ENCODE data around the gene RBM25. TPM values are rescaled to one million over a fixed set of nuclear protein-coding genes. Genes with fewer than 3 reads are reported as not detected.
"Not testable (repeated sequence)": the region's sequence is repeated elsewhere in the genome, so short reads cannot be mapped to it uniquely, and the experiment has no call there.

RBM25 gene
- 10 to 100 TPM; 89.5 to 95.1 TPM for total RNA-seq

- Mint-ChIP-seq H3K9me3 (ENCODE audit: insufficient read depth) (no peaks in the 10 kb centered on the region), H3K4me1 (ENCODE audit: low read depth) (peaks cover 39% of the 10 kb centered on the region), H3K27ac (no peak within 1 kb of the TSS), H3K27me3 (ENCODE audit: low read depth) (peaks cover 3% of the 10 kb centered on the region), H3K36me3 (ENCODE audit: low read depth) (peaks cover 26% of the 10 kb centered on the region), H3K4me3 (no peak within 1 kb of the TSS)
- DNase-seq, result peak; percentile 98
- ChIA-PET POLR2A (interaction anchor here (0.7 to 2.2 kb wide), 23 partner anchors 8 to 728 kb away, joined by 3 to 13 read pairs (median 4); partner anchors contain the start of genes ACOT2, DCAF4, NUMB and PSEN1), CTCF (interaction anchor here (0.8 to 2.1 kb wide), 8 partner anchors 15 to 544 kb away, joined by 3 to 10 read pairs (median 3); partner anchors contain the start of gene ZFYVE1)
- peak; percentile 97 for ATAC-seq
Observed at GRCh38 chr14:73058224-73058921, at the start of gene RBM25. RBM25 (plus strand) TSS chr14:73058534; CDS start chr14:73071642, 13,108 bp downstream.

GRCh38 chr14:73011189-73011588, 47.1 kb upstream of the RBM25 start:
- ChIA-PET POLR2A (interaction anchor here (0.6 kb wide), 1 partner anchor 20 kb away, joined by 3 read pairs; no protein-coding TSS in a partner anchor), CTCF (interaction anchor here (0.8 kb wide), 1 partner anchor 10 kb away, joined by 3 read pairs; no protein-coding TSS in a partner anchor)
- Mint-ChIP-seq H3K4me1 (ENCODE audit: low read depth) (peaks cover 20% of the 10 kb centered on the region), H3K36me3 (ENCODE audit: low read depth) (peaks cover 32% of the 10 kb centered on the region)
- ATAC-seq; H3K27ac Mint-ChIP-seq; DNase-seq; H3K4me3 Mint-ChIP-seq; H3K27me3 Mint-ChIP-seq (ENCODE audit: low read depth); H3K9me3 Mint-ChIP-seq (ENCODE audit: insufficient read depth): not testable (repeated sequence)

- CTCF ChIA-PET, result interaction anchor here (0.8 kb wide), 1 partner anchor 10 kb away, joined by 3 read pairs; no protein-coding TSS in a partner anchor
- peak; percentile 58 for ATAC-seq
- Mint-ChIP-seq H3K27me3 (ENCODE audit: low read depth) (no peaks in the 10 kb centered on the region), H3K36me3 (ENCODE audit: low read depth) (peaks cover 42% of the 10 kb centered on the region), H3K9me3 (ENCODE audit: insufficient read depth) (no peaks in the 10 kb centered on the region), H3K4me3 (no peak overlapping the region), H3K27ac (no peak overlapping the region), H3K4me1 (ENCODE audit: low read depth) (peaks cover 20% of the 10 kb centered on the region)
- DNase-seq, result no peak
- POLR2A ChIA-PET, result interaction anchor here (0.7 to 3.1 kb wide), 4 partner anchors 9 to 45 kb away, joined by 3 to 9 read pairs (median 4); partner anchors contain the start of genes RBM25 and ZFYVE1
Observed at GRCh38 chr14:73014105-73014504, 44.2 kb upstream of the RBM25 start.

- H3K36me3 Mint-ChIP-seq (ENCODE audit: low read depth), result peaks cover 45% of the 10 kb centered on the region
- H3K27ac Mint-ChIP-seq; H3K4me3 Mint-ChIP-seq; POLR2A ChIA-PET; ATAC-seq; DNase-seq; H3K9me3 Mint-ChIP-seq (ENCODE audit: insufficient read depth); H3K27me3 Mint-ChIP-seq (ENCODE audit: low read depth); CTCF ChIA-PET: not testable (repeated sequence)
- H3K4me1 Mint-ChIP-seq (ENCODE audit: low read depth), result peaks cover 20% of the 10 kb centered on the region
Observed at GRCh38 chr14:73015552-73015951, 42.8 kb upstream of the RBM25 start.

- CTCF ChIA-PET; ATAC-seq; POLR2A ChIA-PET; DNase-seq; H3K4me3 Mint-ChIP-seq; H3K27me3 Mint-ChIP-seq (ENCODE audit: low read depth); H3K9me3 Mint-ChIP-seq (ENCODE audit: insufficient read depth); H3K27ac Mint-ChIP-seq: not testable (repeated sequence)
- Mint-ChIP-seq H3K4me1 (ENCODE audit: low read depth) (peaks cover 20% of the 10 kb centered on the region), H3K36me3 (ENCODE audit: low read depth) (peaks cover 45% of the 10 kb centered on the region)
Observed at GRCh38 chr14:73016011-73016410, 42.3 kb upstream of the RBM25 start.

- Mint-ChIP-seq H3K27ac (no peak overlapping the region), H3K9me3 (ENCODE audit: insufficient read depth) (no peaks in the 10 kb centered on the region), H3K4me1 (ENCODE audit: low read depth) (peaks cover 28% of the 10 kb centered on the region), H3K4me3 (no peak overlapping the region), H3K27me3 (ENCODE audit: low read depth) (no peaks in the 10 kb centered on the region), H3K36me3 (ENCODE audit: low read depth) (peaks cover 40% of the 10 kb centered on the region)
- ATAC-seq (no peak), DNase-seq (no peak)
- POLR2A ChIA-PET, result no interaction called here
- CTCF ChIA-PET, result no interaction called here
Observed at GRCh38 chr14:73022051-73022450, 36.3 kb upstream of the RBM25 start.

- DNase-seq (no peak), ATAC-seq (no peak)
- no peaks in the 10 kb centered on the region for H3K27me3 Mint-ChIP-seq (ENCODE audit: low read depth)
- ChIA-PET POLR2A (no interaction called here), CTCF (interaction anchor here (3.6 kb wide), 1 partner anchor 77 kb away, joined by 11 read pairs; no protein-coding TSS in a partner anchor)
- no peaks in the 10 kb centered on the region for H3K9me3 Mint-ChIP-seq (ENCODE audit: insufficient read depth)
- no peak overlapping the region for H3K27ac Mint-ChIP-seq
- H3K4me1 Mint-ChIP-seq (ENCODE audit: low read depth), result peaks cover 38% of the 10 kb centered on the region
- peak overlapping the region; percentile 93 for H3K4me3 Mint-ChIP-seq
- peaks cover 21% of the 10 kb centered on the region for H3K36me3 Mint-ChIP-seq (ENCODE audit: low read depth)
Observed at GRCh38 chr14:73025544-73025943, 32.8 kb upstream of the RBM25 start.

GRCh38 chr14:73026243-73026844, 32.0 kb upstream of the RBM25 start:
- peaks cover 20% of the 10 kb centered on the region for H3K36me3 Mint-ChIP-seq (ENCODE audit: low read depth)
- POLR2A ChIA-PET, result interaction anchor here (1.3 to 1.6 kb wide), 2 partner anchors 13 to 32 kb away, joined by 9 read pairs; partner anchors contain the start of gene RBM25

GRCh38 chr14:73026845-73027542, 31.3 kb upstream of the RBM25 start, which contains the start of gene ZFYVE1:
ZFYVE1 (minus strand) TSS chr14:73027106; CDS start chr14:73024508, 2,598 bp downstream.
- POLR2A ChIA-PET, result interaction anchor here (1.3 to 1.6 kb wide), 2 partner anchors 13 to 31 kb away, joined by 9 read pairs; partner anchors contain the start of gene RBM25
- peak within 1 kb of the TSS; percentile 91 for H3K27ac Mint-ChIP-seq

More at GRCh38 chr14:73026243-73026844, 32.0 kb upstream of the RBM25 start:
- no peaks in the 10 kb centered on the region for H3K27me3 Mint-ChIP-seq (ENCODE audit: low read depth)
- CTCF ChIA-PET, result interaction anchor here (1.0 to 3.6 kb wide), 2 partner anchors 24 to 78 kb away, joined by 3 to 11 read pairs; no protein-coding TSS in a partner anchor
- peaks cover 38% of the 10 kb centered on the region for H3K4me1 Mint-ChIP-seq (ENCODE audit: low read depth)
- DNase-seq, result peak; percentile 31
- ATAC-seq, result no peak
- peak overlapping the region; percentile 93 for H3K4me3 Mint-ChIP-seq
- H3K27ac Mint-ChIP-seq, result peak overlapping the region; percentile 54
- no peaks in the 10 kb centered on the region for H3K9me3 Mint-ChIP-seq (ENCODE audit: insufficient read depth)

GRCh38 chr14:73027546-73027945, 30.8 kb upstream of the RBM25 start:
- ChIA-PET POLR2A (interaction anchor here (0.8 to 1.6 kb wide), 3 partner anchors 14 to 31 kb away, joined by 4 to 9 read pairs (median 9); partner anchors contain the start of gene RBM25), CTCF (interaction anchor here (0.6 to 1.7 kb wide), 4 partner anchors 31 to 444 kb away, joined by 3 read pairs; partner anchors contain the start of gene RBM25)
- Mint-ChIP-seq H3K4me3 (peak overlapping the region; percentile 94), H3K27ac (peak overlapping the region; percentile 91), H3K36me3 (ENCODE audit: low read depth) (peaks cover 11% of the 10 kb centered on the region), H3K4me1 (ENCODE audit: low read depth) (peaks cover 31% of the 10 kb centered on the region), H3K9me3 (ENCODE audit: insufficient read depth) (no peaks in the 10 kb centered on the region), H3K27me3 (ENCODE audit: low read depth) (no peaks in the 10 kb centered on the region)
- DNase-seq (no peak), ATAC-seq (no peak)

More at GRCh38 chr14:73026845-73027542, 31.3 kb upstream of the RBM25 start, which contains the start of gene ZFYVE1:
- DNase-seq (peak; percentile 95), ATAC-seq (peak; percentile 99)
- Mint-ChIP-seq H3K4me1 (ENCODE audit: low read depth) (peaks cover 34% of the 10 kb centered on the region), H3K36me3 (ENCODE audit: low read depth) (peaks cover 15% of the 10 kb centered on the region), H3K4me3 (peak within 1 kb of the TSS; percentile 94), H3K27me3 (ENCODE audit: low read depth) (no peaks in the 10 kb centered on the region), H3K9me3 (ENCODE audit: insufficient read depth) (no peaks in the 10 kb centered on the region)
- CTCF ChIA-PET, result interaction anchor here (0.6 to 3.6 kb wide), 6 partner anchors 24 to 445 kb away, joined by 3 to 11 read pairs (median 3); partner anchors contain the start of gene RBM25

GRCh38 chr14:73027984-73028383, 30.4 kb upstream of the RBM25 start:
- Mint-ChIP-seq H3K4me1 (ENCODE audit: low read depth) (peaks cover 28% of the 10 kb centered on the region), H3K36me3 (ENCODE audit: low read depth) (peaks cover 9% of the 10 kb centered on the region), H3K9me3 (ENCODE audit: insufficient read depth) (no peaks in the 10 kb centered on the region), H3K4me3 (no peak overlapping the region), H3K27me3 (ENCODE audit: low read depth) (no peaks in the 10 kb centered on the region), H3K27ac (no peak overlapping the region)
- ChIA-PET CTCF (interaction anchor here (1.2 to 1.7 kb wide), 3 partner anchors 30 to 444 kb away, joined by 3 read pairs; partner anchors contain the start of gene RBM25), POLR2A (interaction anchor here (0.8 to 1.0 kb wide), 2 partner anchors 30 to 32 kb away, joined by 4 to 5 read pairs; partner anchors contain the start of gene RBM25)
- DNase-seq (no peak), ATAC-seq (no peak)

Measured in activated CD8-positive, alpha-beta T cell treated with anti-CD3 and anti-CD28 coated beads, Interleukin-2, amount 10 ng/mL, durations not matched to agents 7 days and 5 days (primary cell).